Measurements from ENCODE around the gene APOA4.

Gene APOA4

DNA sequence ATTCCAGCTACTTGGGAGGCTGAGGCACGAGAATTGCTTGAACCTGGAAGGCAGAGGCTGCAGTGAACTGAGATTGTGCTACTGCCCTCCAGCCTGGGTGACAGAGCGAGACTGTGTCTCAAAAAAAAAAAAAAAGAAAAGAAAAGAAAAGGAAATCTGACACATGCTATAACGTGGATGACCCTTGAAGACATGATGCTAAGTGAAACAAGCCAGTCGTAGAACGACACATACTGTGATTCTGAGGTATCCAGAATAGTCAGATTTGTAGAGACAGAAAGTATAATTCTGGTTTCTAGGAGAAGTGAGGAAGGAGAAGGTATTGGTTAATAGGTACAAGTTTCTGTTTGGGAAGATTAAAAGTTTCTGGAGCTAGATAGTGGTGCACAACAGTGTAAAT is 24.7 kb downstream of the APOA4 start:
- DNase-seq (ENCODE audit: low read depth) = no peak

- no peak for DNase-seq (ENCODE audit: low read depth)
Measured at GRCh38 chr11:116797816-116798215, 25.3 kb downstream of the APOA4 start.

DNA sequence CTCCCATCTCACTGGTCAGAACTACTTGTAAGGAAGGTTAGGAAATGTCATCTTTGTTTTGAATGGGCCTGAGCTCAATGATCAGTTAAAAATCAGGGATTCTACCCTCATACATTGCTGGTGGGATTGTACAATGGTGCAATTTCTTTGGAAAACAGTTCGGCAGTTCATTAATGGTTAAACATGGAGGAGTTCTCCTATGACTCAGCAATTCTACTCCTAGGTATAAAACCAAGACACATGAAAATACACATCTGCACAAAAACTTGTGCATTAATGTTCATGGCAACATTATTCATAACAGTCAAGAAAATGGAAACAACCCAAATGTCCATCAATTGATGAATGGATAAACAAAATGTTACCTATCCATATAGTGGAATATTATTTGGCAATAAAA is 26.6 kb downstream of the APOA4 start:
- no peak for DNase-seq (ENCODE audit: low read depth)

DNA sequence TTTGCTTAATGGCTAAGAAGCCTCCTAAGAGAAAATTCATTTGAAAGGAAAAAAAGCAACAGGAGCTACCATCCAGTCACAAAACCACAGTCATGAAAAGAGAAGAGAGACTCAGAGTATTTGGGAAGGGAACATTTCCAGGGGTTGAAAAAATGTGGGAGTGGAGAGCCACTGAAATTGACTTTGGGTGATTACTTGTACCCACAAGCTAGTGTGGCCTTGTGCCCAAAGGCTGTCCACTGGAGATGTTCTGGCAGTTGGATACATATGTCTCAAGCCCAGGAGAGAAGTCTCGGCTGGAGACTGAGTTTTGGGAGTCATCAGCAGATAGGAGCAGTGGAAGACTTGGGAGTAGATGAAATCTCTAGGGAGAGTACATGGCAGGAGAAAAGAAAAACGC is 28.3 kb downstream of the APOA4 start:
- DNase-seq (ENCODE audit: low read depth) = no peak

DNA sequence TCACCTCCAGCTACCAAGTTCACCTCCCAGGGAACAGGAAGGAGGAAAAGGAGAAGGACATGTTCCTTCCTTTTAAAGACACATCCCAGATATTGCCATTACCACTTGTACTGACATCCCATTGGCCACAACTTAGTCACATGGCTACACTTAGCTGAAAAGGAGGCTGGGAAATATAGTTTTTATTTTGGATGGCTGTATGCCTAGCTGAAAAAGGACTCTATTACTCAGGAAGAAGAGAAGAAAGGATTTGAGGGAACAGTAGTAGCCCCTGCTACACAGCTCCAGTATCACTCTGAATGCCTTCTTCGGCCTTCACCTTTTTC is 29.4 kb downstream of the APOA4 start:
- DNase-seq (ENCODE audit: low read depth) = no peak

- DNase-seq (ENCODE audit: low read depth) = no peak
Measured at GRCh38 chr11:116792869-116793771, 30.0 kb downstream of the APOA4 start.

- no peak for DNase-seq (ENCODE audit: low read depth)
Measured at GRCh38 chr11:116792144-116792868, 30.8 kb downstream of the APOA4 start.

DNA sequence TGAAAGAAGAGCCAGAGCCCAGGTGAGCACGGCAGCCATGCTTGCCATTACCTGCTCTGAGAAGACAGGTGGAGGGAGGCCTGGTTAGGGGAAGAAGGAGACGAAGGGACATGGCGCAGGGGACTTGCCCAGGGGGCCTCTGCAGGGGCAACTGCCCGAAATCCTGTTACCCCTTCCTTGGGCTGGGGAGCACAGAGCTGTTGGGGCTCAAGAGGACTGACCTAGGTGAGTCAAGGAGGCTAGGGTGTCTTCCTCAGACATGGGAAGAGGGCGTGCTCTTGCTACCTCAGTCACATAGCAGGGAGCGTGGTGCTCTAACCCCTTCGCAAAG is 31.3 kb downstream of the APOA4 start, which contains the start of gene APOA5:
Gene APOA5, minus strand, starts transcription at position 67 of the 331 bp plus-strand sequence. Its CDS starts 19 bp downstream, at position 48.
- no peak for DNase-seq (ENCODE audit: low read depth)

- peak; percentile 62 for DNase-seq (ENCODE audit: low read depth)
Measured at GRCh38 chr11:116791002-116791812, 31.9 kb downstream of the APOA4 start.

DNA sequence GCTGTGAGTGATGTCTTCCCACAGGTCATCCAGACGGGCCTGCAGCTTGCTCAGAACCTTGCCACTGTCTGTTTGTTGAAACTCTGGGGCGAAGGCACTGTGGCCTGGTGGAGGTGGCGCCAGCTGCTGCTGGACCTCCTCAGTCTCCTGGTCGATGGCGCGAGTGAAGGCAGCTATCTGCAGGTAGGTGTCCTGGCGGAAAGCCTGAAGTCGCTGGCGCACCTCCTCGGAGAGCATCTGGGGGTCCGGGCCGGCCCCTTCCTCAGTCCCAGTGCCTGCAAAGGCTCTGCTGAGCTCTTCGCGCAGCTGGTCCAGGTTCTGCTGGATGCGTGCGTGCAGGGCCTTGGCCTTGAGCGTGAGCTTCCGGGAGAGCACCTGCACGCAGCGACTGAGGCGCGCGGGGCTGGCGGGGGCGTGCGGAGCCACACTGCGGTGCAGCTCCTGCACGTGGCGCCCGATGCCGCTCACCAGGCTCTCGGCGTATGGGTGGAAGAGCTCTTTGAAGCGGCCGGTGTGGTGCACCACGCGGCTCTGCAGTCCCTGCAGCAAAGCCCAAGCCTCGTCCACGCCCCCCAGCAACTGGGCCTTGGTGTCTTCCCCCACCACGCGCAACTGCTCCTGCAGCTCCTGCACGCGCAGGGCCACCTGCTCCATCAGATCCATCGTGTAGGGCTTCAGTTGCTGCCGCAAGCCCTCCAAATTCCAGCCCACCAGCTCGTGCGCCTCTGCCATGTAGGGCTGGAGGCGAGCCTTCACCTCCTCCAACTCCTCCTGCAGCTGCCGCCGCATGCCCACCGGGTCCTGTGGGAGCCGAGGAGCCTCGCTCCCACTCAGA is 32.7 kb downstream of the APOA4 start:
- DNase-seq (ENCODE audit: low read depth) = no peak

DNA sequence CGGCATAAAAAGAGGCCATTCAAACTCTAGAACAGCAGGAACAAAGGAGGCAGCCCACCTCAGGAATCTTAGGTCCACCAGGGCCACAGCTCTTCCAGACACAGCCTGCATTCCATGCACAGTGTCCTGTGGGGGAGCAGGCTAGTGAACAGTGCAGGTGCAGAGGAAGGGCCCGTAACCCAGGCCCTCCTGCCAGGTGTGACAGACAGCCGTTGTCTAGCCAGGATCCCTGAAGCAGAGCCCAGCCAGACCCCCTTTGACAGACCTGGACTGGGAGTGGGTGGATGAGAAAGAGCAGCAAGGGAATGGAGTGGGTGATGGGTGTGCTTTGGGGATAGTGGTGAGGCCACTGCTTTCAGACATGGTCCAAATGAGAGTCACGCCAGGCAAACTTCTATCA is 34.1 kb downstream of the APOA4 start:
- DNase-seq (ENCODE audit: low read depth) = no peak

GRCh38 chr11:116788534-116788933 is 34.6 kb downstream of the APOA4 start:
- DNase-seq (ENCODE audit: low read depth) = no peak

DNA sequence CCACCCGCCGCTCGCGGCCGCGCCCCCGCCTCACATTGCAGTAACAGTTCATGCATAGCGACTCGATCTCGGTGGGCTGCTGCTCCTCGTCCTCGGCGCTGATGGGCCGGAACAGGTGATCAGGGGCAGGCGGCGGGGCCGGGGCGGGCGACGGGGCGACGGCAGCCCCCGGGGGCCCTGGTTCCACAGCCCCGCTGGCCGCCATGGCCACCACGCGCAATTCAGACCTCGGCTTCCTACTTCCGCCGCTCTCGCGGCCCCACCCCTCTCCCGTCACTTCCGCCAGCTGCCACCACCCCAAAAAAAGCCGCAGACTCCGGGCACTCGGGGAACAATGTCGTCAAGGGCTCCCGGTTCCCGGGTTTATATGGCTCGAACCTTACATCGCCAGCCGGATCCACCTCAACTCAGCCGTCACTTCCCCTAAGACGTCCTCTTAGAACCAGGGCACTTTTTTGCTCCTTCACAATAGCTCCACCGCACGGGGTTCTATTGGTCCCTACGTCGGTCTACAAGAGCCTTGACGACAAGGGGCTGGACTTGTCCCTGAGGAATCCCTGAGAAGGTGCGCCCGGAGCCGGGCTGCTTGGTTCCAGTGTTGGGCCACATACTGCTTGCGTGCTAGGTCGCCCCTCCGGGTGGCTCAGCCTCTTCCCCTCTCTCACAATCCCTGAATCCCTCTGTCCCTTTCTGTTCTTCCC is 35.2 kb downstream of the APOA4 start, which contains the start of gene ZPR1:
Gene ZPR1, minus strand, starts transcription at position 238 of the 701 bp plus-strand sequence. Its CDS starts 33 bp downstream, at position 205.
- peak; percentile 75 for DNase-seq (ENCODE audit: low read depth)

DNA sequence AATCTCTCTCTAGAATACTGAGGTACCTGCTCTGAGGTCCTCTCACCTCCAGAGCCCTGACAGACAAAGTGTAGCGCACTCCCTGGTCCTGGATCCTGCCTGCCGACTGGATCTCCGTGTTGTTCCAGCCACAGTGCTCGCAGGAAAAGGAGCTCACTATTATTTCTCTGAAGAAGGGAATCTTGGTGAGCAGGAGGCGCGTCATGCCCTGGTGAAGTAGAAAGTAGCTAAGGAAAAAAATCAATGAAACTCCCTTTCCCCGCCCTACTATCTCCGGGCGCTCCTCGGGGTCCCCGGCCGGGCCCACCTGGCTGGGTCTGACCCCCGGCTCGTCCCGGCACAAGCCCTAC is 35.7 kb downstream of the APOA4 start:
- DNase-seq (ENCODE audit: low read depth) = no peak

- DNase-seq (ENCODE audit: low read depth) = no peak
Measured at GRCh38 chr11:116786966-116787365, 36.1 kb downstream of the APOA4 start.

- no peak for DNase-seq (ENCODE audit: low read depth)
Measured at GRCh38 chr11:116786326-116786725, 36.8 kb downstream of the APOA4 start.

DNA sequence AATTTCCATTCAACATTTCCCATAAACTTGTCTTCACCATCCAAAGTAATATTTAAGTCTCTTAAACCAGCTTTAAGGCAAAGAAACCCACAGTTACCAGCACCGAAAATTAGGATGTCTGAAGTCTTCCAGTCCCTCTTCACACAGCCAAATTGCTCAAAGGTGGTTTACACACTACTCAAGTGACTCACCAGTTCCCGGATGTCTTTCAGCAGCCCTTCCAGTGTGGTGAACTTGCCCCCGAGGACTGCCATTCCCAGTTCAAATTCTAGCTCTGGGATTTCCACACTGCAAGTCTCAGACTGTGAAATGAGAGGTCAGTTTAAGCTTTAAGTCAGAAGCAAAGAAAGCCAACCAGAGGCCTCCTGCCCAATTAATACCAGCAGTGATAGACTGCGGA is 40.4 kb downstream of the APOA4 start:
- no peak for DNase-seq (ENCODE audit: low read depth)

- no peak for DNase-seq (ENCODE audit: low read depth)
Measured at GRCh38 chr11:116778556-116778955, 44.5 kb downstream of the APOA4 start.

DNA sequence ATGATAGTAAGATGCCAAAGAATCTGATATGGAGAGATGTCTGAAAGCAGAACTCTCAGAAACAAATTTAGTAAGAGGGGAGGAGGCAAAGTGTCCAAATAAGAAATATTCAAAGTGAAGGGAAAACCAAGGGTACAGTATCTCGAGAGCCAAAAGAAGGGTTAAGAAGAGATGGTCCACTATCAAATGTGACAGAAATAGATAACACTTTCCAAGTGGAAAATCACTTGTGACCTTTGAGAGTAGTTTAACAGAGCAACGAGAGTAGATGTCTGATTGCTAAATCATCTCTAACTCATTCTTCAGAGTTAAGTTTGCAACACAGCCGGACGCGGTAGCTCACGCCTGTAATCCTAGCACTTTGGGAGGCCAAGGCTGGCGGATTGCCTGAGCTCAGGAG is 46.0 kb downstream of the APOA4 start:
- no peak for DNase-seq (ENCODE audit: low read depth)

GRCh38 chr11:116776522-116776984 is 46.6 kb downstream of the APOA4 start:
- DNase-seq (ENCODE audit: low read depth) = no peak

- no peak for DNase-seq (ENCODE audit: low read depth)
Measured at GRCh38 chr11:116775975-116776374, 47.1 kb downstream of the APOA4 start.
